OCI-LY1 (cell line): ENCODE data around the gene SLC27A4.

ENCODE experiments used
- H2AFZ ChIP-seq: fragments of 200-600 bp; sonication (generic), shearing (Covaris generic); 2 replicates; pipeline ENCODE4 v1.6.0; 2014; ENCODE audit warnings: antibody characterized with exemption, mild to moderate bottlenecking, low read length
- H3F3A ChIP-seq: fragments of 200-600 bp; sonication (generic), shearing (Covaris generic); 2 replicates; pipeline ENCODE4 v1.6.0; 2014; ENCODE audit warnings: mild to moderate bottlenecking, antibody characterized with exemption, low read length, moderate library complexity; ENCODE audit not compliant: insufficient read depth
- H3K27ac ChIP-seq: fragments of 200-600 bp; sonication (generic); 2 replicates; pipeline ENCODE4 v1.5.1; 2014; ENCODE audit warnings: low read length, mixed run types, mild to moderate bottlenecking, low read depth; ENCODE audit not compliant: poor library complexity, severe bottlenecking
- H3K27me3 ChIP-seq: fragments of 200-600 bp; sonication (generic); 2 replicates; pipeline ENCODE4 v1.6.0; 2014; ENCODE audit warnings: antibody characterized with exemption, mild to moderate bottlenecking, low read length, moderate library complexity; ENCODE audit not compliant: insufficient read depth
- H3K36me3 ChIP-seq: fragments of 200-600 bp; sonication (generic); 2 replicates; pipeline ENCODE4 v1.6.1; 2014; ENCODE audit warnings: mild to moderate bottlenecking, antibody characterized with exemption, low read length, moderate library complexity, mixed read lengths; ENCODE audit not compliant: insufficient read depth
- H3K4me1 ChIP-seq: fragments of 200-600 bp; sonication (generic); 2 replicates; pipeline ENCODE4 v1.5.1; 2014; ENCODE audit warnings: mild to moderate bottlenecking, low read length, moderate library complexity; ENCODE audit not compliant: insufficient read depth, severe bottlenecking
- H3K4me2 ChIP-seq: fragments of 200-600 bp; sonication (generic), shearing (Covaris generic); 2 replicates; pipeline ENCODE4 v1.6.1; 2014; ENCODE audit warnings: low read length
- H3K4me3 ChIP-seq: fragments of 200-600 bp; sonication (generic); 2 replicates; pipeline ENCODE4 v1.5.1; 2014; ENCODE audit warnings: low read length, low read depth, mild to moderate bottlenecking, mixed read lengths; ENCODE audit not compliant: poor library complexity, severe bottlenecking
- H3K79me2 ChIP-seq: fragments of 200-600 bp; shearing (Covaris generic); 2 replicates; pipeline ENCODE4 v1.6.1; 2016; ENCODE audit warnings: mixed run types, low read length, mixed read lengths; ENCODE audit not compliant: insufficient read depth
- H3K9ac ChIP-seq: fragments of 200-600 bp; sonication (generic), shearing (Covaris generic); 2 replicates; pipeline ENCODE4 v1.6.1; 2014; ENCODE audit warnings: mild to moderate bottlenecking, low read length, mixed read lengths
- H3K9me2 ChIP-seq: fragments of 200-600 bp; sonication (generic), shearing (Covaris generic); 2 replicates; pipeline ENCODE4 v1.6.1; 2014; ENCODE audit warnings: low read depth, mild to moderate bottlenecking, low read length, mixed read lengths
- H3K9me3 ChIP-seq: fragments of 200-600 bp; shearing (Covaris generic); 2 replicates; pipeline ENCODE4 v1.6.1; 2014; ENCODE audit warnings: low read length, mixed read lengths
- H4K20me1 ChIP-seq: fragments of 200-600 bp; sonication (generic), shearing (Covaris generic); 2 replicates; pipeline ENCODE4 v1.6.0; 2016; ENCODE audit warnings: mild to moderate bottlenecking, low read length; ENCODE audit not compliant: insufficient read depth
- EZH2 ChIP-seq: fragments of 200-600 bp; sonication (generic), shearing (Covaris generic); IDR thresholded peaks from 2 replicates; pipeline ENCODE4 v1.8.0; 2017; ENCODE audit warnings: borderline replicate concordance, mixed run types, mild to moderate bottlenecking, antibody characterized with exemption, low read length, moderate library complexity, mixed read lengths
- TF ChIP-seq, protein P1 (sequence below): fragments of 200-600 bp; sonication (generic), shearing (Covaris generic); IDR thresholded peaks from 2 replicates; pipeline ENCODE4 v1.5.1; 2017; ENCODE audit warnings: mild to moderate bottlenecking, antibody characterized with exemption, low read length, moderate library complexity, mixed read lengths

Gene SLC27A4

DNA sequence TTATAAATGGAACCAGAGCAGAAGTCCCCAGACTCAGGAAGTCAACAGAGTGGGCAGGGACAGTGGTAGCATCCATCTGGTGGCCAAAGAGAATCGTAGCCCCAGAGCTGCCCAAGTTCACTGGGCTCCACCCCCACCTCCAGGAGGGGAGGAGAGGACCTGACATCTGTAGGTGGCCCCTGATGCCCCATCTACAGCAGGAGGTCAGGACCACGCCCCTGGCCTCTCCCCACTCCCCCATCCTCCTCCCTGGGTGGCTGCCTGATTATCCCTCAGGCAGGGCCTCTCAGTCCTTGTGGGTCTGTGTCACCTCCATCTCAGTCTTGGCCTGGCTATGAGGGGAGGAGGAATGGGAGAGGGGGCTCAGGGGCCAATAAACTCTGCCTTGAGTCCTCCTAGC is 20.5 kb downstream of the SLC27A4 start:
- no peaks in the 10 kb centered on the region for H3K9me2 ChIP-seq
- peaks cover 21% of the 10 kb centered on the region for H3K4me1 ChIP-seq
- H4K20me1 ChIP-seq, result no peaks in the 10 kb centered on the region
- TF ChIP-seq EZH2, result no peak
- TF ChIP-seq, protein P1, sequence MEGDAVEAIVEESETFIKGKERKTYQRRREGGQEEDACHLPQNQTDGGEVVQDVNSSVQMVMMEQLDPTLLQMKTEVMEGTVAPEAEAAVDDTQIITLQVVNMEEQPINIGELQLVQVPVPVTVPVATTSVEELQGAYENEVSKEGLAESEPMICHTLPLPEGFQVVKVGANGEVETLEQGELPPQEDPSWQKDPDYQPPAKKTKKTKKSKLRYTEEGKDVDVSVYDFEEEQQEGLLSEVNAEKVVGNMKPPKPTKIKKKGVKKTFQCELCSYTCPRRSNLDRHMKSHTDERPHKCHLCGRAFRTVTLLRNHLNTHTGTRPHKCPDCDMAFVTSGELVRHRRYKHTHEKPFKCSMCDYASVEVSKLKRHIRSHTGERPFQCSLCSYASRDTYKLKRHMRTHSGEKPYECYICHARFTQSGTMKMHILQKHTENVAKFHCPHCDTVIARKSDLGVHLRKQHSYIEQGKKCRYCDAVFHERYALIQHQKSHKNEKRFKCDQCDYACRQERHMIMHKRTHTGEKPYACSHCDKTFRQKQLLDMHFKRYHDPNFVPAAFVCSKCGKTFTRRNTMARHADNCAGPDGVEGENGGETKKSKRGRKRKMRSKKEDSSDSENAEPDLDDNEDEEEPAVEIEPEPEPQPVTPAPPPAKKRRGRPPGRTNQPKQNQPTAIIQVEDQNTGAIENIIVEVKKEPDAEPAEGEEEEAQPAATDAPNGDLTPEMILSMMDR, result no peak
- no peaks in the 10 kb centered on the region for H3K27me3 ChIP-seq
- no peak overlapping the region for H3K27ac ChIP-seq
- no peak overlapping the region for H3K4me2 ChIP-seq
- no peaks in the 10 kb centered on the region for H3F3A ChIP-seq
- H3K36me3 ChIP-seq, result no peaks in the 10 kb centered on the region
- no peak overlapping the region for H3K9ac ChIP-seq
- H3K9me3 ChIP-seq, result no peaks in the 10 kb centered on the region
- H3K79me2 ChIP-seq, result no peaks in the 10 kb centered on the region
- H3K4me3 ChIP-seq, result no peak overlapping the region
- no peak overlapping the region for H2AFZ ChIP-seq

DNA sequence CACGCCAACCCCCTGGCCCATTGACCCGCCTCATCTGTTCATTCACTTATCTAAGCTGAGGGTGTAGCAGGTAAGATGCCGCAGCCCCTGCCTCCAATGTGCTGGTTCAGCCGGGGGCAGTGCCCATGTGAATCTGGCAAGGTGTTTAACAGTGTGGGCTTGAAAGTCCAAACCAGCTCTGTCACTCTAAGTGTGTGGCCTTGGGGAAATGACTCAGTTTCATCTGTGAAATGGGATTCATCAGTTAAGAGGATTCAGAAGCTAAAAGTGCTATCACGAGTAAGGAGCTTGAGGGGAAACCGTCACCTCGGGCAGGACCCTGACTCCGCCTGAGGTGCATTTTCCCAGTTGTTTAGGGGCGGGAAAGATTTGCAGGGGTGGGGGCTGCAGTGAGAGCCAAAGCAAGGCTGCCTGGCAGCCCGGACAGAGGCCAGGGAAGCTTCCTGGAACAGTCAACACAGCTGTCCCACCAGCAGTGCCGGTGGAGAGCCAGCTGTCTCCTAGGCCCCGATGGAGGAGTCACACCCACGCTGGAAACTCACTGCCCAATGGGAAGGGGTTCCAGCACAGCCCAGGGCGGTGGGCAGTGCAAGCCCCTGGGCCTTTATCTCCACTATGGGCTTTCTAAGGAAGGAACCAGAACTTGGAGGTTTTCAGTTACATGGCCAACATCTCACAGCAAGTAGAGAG is 21.1 kb downstream of the SLC27A4 start:
- Histone ChIP-seq H3K9me3 (no peaks in the 10 kb centered on the region), H3K27me3 (no peaks in the 10 kb centered on the region), H3K9ac (peak overlapping the region; percentile 42; the same call in 1 of the 2 replicates), H4K20me1 (no peaks in the 10 kb centered on the region), H3K4me3 (peak overlapping the region; percentile 55), H3K4me2 (peak overlapping the region; percentile 71), H3K36me3 (no peaks in the 10 kb centered on the region), H3K79me2 (no peaks in the 10 kb centered on the region), H3F3A (no peaks in the 10 kb centered on the region), H2AFZ (peak overlapping the region; percentile 9; the same call in 1 of the 2 replicates), H3K9me2 (no peaks in the 10 kb centered on the region), H3K27ac (no peak overlapping the region), H3K4me1 (peaks cover 21% of the 10 kb centered on the region)
- TF ChIP-seq, protein P1, result no peak
- TF ChIP-seq EZH2, result no peak

DNA sequence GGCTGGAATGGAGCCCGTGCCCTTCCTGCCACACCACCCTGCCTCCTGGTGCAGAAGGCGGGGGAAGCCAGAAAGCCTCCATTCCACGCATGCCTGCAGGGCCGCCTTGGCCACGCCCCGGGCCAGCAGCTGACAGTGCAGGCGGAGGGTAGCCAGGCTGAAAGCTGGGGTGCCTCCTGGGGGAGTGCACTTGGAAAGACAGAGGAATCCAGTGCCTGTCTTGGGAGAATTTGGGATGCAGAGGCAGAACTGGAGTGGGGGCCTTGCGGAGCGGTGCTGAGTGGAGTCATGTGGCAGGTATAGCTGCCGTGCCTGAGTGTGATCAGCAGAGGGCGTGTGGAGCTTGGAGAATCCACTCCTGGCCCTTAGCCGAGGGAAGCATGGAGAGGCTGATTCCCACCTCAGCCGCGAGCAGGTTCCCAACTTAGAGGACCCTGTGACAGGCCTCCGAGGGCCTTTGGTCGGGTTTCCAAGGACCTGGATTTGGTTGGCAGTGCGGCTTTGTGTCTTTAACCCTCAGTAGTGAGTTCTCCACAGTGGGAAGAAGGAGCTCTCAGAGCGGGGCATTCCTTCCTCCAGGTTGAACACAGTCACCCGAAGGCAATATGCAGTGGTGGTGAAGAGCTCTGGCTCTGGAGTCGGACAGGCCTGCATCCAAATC is 21.8 kb downstream of the SLC27A4 start:
- Histone ChIP-seq H3K4me2 (peak overlapping the region; percentile 71), H3K9ac (peak overlapping the region; percentile 42; the same call in 1 of the 2 replicates), H3F3A (no peaks in the 10 kb centered on the region), H3K79me2 (no peaks in the 10 kb centered on the region), H4K20me1 (no peaks in the 10 kb centered on the region), H3K9me2 (no peaks in the 10 kb centered on the region), H3K4me1 (peaks cover 21% of the 10 kb centered on the region), H3K4me3 (peak overlapping the region; percentile 55), H2AFZ (peak overlapping the region; percentile 9; the same call in 1 of the 2 replicates), H3K27me3 (no peaks in the 10 kb centered on the region), H3K9me3 (no peaks in the 10 kb centered on the region), H3K27ac (no peak overlapping the region), H3K36me3 (no peaks in the 10 kb centered on the region)
- no peak for TF ChIP-seq EZH2
- TF ChIP-seq, protein P1, result peak; percentile 97
